SH-SY5Y (cell line): ENCODE measurements around the gene C19orf53.

Experiments used
- GATA2 ChIP-seq: IDR thresholded peaks from 2 replicates; pipeline ENCODE4 v1.6.1; 2011; ENCODE audit warnings: mild to moderate bottlenecking, low read depth, low read length
- GATA3 ChIP-seq: IDR thresholded peaks from 2 replicates; pipeline ENCODE4 v1.6.1; 2011; ENCODE audit warnings: low read depth, mild to moderate bottlenecking, low read length, moderate library complexity

GRCh38 chr19:13808856-13809255 is 34.6 kb downstream of the C19orf53 start:
- no peak for TF ChIP-seq GATA2
- TF ChIP-seq GATA3 = no peak
